ENCODE results near the gene RMDN3.

DNA sequence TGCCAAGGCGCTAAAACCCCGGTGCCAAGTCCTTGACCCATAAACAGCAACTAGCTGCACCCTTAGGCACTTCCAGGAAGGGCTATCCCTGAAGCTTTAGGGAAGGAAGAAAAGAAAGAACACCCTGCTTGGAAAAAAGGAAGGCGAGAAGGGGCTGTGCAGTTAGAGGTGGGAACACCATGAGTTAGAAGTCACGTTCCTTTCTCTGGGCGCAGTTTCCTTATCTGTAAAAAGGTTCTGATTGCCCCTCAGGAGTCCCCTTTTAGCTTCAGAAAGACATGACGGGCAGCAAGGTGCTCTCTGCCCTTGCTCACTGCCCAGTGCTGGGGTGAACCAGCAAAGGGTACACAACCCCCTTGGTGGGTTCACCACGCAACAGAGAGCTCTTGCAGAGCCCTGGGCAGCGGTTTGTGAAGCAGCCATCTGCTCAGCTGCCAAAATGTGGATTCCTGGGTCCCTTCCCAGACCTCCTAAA is 9.6 kb upstream of the RMDN3 start:
- TF ChIP-seq, protein P1, sequence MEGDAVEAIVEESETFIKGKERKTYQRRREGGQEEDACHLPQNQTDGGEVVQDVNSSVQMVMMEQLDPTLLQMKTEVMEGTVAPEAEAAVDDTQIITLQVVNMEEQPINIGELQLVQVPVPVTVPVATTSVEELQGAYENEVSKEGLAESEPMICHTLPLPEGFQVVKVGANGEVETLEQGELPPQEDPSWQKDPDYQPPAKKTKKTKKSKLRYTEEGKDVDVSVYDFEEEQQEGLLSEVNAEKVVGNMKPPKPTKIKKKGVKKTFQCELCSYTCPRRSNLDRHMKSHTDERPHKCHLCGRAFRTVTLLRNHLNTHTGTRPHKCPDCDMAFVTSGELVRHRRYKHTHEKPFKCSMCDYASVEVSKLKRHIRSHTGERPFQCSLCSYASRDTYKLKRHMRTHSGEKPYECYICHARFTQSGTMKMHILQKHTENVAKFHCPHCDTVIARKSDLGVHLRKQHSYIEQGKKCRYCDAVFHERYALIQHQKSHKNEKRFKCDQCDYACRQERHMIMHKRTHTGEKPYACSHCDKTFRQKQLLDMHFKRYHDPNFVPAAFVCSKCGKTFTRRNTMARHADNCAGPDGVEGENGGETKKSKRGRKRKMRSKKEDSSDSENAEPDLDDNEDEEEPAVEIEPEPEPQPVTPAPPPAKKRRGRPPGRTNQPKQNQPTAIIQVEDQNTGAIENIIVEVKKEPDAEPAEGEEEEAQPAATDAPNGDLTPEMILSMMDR (IDR thresholded peaks at IDR 0.05), result no peak
- TF ChIP-seq POLR2A (IDR thresholded peaks at IDR 0.05), result no peak

Data from esophagus squamous epithelium (tissue), 4 donors.